Heart right ventricle (tissue), 16 donors: ENCODE results near the gene NRL. TPM values are rescaled to one million over a fixed set of nuclear protein-coding genes. Genes with fewer than 3 reads are reported as not detected.

Experiments
- ATAC-seq, 8 donors: fragments of 200-7000 bp; cut with Tn5 transposase; one replicate each; pipeline ENCODE4 v1.9.1; 2020; ENCODE audit warnings: mild to moderate bottlenecking in 8 of 8, moderate library complexity in 8 of 8, moderate number of reproducible peaks in 1 of 8
- DNase-seq, 2 donors: peaks; one replicate each; pipeline ENCODE4 v3.0.0-alpha.2; 2020
- H3K27ac ChIP-seq, 10 donors: fragments of 200-600 bp; sonication (generic) in 2 of 10; one replicate each; pipeline versions ENCODE4 v1.5.0 to v1.8.0; 2020 to 2022; ENCODE audit warnings: mild to moderate bottlenecking in 3 of 10
- H3K27me3 ChIP-seq, 7 donors: fragments of 200-600 bp; one replicate each; pipeline ENCODE4 v1.8.0; 2021 to 2022; ENCODE audit warnings: mild to moderate bottlenecking in 2 of 7
- H3K36me3 ChIP-seq, 9 donors: fragments of 200-600 bp; sonication (generic) in 1 of 9; one replicate each; pipeline versions ENCODE4 v1.5.0 to v1.8.0; 2020 to 2022; ENCODE audit warnings: mild to moderate bottlenecking in 2 of 9
- H3K4me1 ChIP-seq, 9 donors: fragments of 200-600 bp; sonication (generic) in 1 of 9; one replicate each; pipeline versions ENCODE4 v1.5.0 to v1.8.0; 2020 to 2022; ENCODE audit warnings: mild to moderate bottlenecking in 4 of 9
- H3K4me3 ChIP-seq, 10 donors: fragments of 200-600 bp; sonication (generic) in 2 of 10; one replicate each; pipeline versions ENCODE4 v1.5.0 to v1.8.0; 2020 to 2022; ENCODE audit warnings: mild to moderate bottlenecking in 7 of 10, moderate library complexity in 2 of 10
- H3K9me3 ChIP-seq, 11 donors: fragments of 200-600 bp in 10 of 11; sonication (generic) in 2 of 11; one replicate each; pipeline versions ENCODE4 v1.5.0 to v1.8.0; 2013 to 2022; ENCODE audit warnings: mild to moderate bottlenecking in 2 of 11, control low read depth in 1 of 11, moderate library complexity in 1 of 11
- CTCF ChIP-seq, 9 donors: fragments of 200-600 bp; sonication (generic) in 2 of 9; IDR thresholded peaks; one replicate each; pipeline versions ENCODE4 v1.5.0 to v1.8.0; 2021 to 2022; ENCODE audit warnings: antibody characterized with exemption in 9 of 9, mild to moderate bottlenecking in 5 of 9, moderate library complexity in 1 of 9
- WGBS, 2 donors: extraction: QIAGEN DNeasy Blood & Tissue Kit; methylation state at CpG; one replicate each; pipeline ENCODE4 v1.1.7; 2013; ENCODE audit warnings: inconsistent platforms in 1 of 2; 5-methylcytosine and 5-hydroxymethylcytosine counted together
- intact Hi-C, 10 donors: fragments of 100-400 bp; cut with DNase I; formaldehyde crosslinking; loops; one replicate each; pipeline versions ENCODE4 v1.11.1 to v1.14.2; 2022
- polyA plus RNA-seq, 2 donors: library from polyadenylated mRNA; stranded (reverse); fragments of 200-250 nt; gene quantifications; one replicate each; pipeline ENCODE4 v1.2.3, GENCODE V29; 2013
- total RNA-seq, 10 donors: library from RNA; stranded (reverse); fragmentation: NEBNext Ultra II Directional in 3 of 10; extraction: Animal tissue kit (Norgen Biotek cat#: 25700) in 3 of 10; gene quantifications; one replicate each; pipeline versions ENCODE4 v1.2.1 to v1.2.4, GENCODE V29; 2021 to 2023
- donor health status: Arrhythmogenic right ventricular cardiomyopathy.
- donor health status: ischemic (EF 13 %, LVEDD 7.1; RV severe dilation, severe dysfunction).
- donor health status: healthy with polysubstance abuse.
- donor health status: DM: no; HTN: yes; CAD: no.
- donor health status: DM: no; HTN: no; CAD: no.
- donor health status: ischemic (EF 25% LVEDD 6.9; RV normal size, moderate dysfunction).
- donor health status: ischemic (EF 25% LVEDD 5.7; RV mildly dilated, moderate dysfunction).
- donor health status: healthy.
- donor health status: DM: yes; HTN: yes; CAD: no.
- donor health status: Ischemic cardiomyopathy.
- donor health status: ischemic (EF 35%, LVEDD 5.7; RV mildly dilated, moderate dysfunction).
- donor health status: nonischemic (EF 11% LVEDD 7.7; RV severe dilation, severe dysfunction).
- donor health status: DM: yes; HTN: yes; CAD: no.
- donor health status: PGD.
- donor health status: ischemic (EF 29% LVEDD 5.4; RV normal size, mild dysfunction).
- donor health status: nonischemic (EF 23%, LVEDD 6.1; RV moderate dilation, normal function).

The NRL gene
- total and polyA plus RNA-seq, 12 donors = 1.5 to 3.5 (median 2.2) TPM

DNA sequence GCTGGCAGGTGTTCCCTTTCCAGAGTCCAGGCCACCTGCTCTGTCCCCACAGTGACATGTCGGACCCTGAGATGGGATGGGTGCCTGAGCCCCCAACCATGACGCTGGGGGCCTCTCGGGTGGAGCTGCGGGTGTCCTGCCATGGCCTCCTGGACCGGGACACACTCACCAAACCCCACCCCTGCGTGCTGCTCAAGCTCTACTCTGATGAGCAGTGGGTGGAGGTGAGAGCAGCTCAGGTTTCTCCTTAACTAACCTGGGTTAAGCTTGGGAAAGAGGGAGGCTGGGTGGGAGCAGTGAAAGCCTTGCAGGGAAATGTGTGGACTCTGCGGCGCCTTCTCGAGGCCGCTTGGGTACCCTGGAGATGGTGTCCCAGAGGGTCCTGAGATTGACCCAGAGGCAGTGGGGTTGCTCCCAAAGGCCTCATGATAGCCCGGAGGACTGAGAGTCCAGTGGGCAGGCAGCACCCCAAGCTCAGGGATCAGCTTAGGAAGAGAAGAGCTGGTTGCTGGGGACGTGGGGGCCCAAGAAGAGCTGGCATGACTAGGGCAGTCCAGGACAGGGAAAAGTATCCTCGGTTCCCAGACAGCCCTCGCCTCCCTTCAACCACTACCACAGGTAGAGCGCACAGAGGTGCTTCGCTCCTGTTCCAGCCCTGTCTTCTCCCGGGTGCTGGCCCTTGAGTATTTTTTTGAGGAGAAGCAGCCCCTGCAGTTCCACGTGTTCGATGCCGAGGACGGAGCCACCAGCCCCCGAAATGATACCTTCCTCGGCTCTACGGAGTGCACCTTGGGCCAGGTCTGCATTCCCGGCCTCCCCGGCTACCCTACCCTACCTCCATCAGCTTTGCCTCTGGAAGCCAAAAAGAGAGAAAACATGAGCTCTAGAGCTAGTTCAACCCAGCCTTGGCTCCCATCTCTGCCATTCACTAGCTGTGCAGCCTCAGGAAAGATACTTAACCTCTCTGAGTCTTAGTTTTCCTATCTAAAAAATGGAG lies 41.6 kb downstream of the NRL start:
- peaks cover 0 to 5% (median 0%) of the 10 kb centered on the region in 9 donors for H3K4me1 ChIP-seq
- DNase-seq (no peak), ATAC-seq (no peak)
- H3K27ac ChIP-seq = no peak overlapping the region
- peaks cover 0 to 40% (median 8%) of the 10 kb centered on the region in 7 donors for H3K27me3 ChIP-seq
- WGBS, 2 donors = 81 to 85% methylated on average over 26 of the region's 26 CpGs
- no peak overlapping the region for H3K4me3 ChIP-seq
- intact Hi-C loops = no loop called here
- H3K9me3 ChIP-seq = no peaks in the 10 kb centered on the region
- TF ChIP-seq CTCF (IDR thresholded peaks at IDR 0.05) = no peak
- H3K36me3 ChIP-seq = no peaks in the 10 kb centered on the region

DNA sequence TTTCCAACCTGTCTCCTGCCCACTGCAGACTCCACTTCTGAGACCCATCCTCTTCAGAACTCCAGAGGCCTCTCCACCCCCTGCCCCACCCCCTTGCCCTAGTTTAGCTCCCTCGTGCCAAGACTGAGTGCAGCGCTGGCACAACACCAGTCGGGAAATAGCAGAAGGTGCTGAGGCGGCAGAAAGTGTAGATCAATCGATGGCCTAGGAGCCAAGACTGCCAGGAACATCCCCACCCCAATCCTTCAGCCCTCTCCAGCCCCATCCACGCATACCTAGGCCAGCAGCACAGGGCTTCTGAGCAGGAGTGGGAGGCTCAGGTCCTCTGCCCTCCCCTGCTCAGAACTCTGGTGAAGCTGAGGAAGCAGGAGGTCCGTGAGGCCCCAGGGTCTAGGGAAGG lies 42.3 kb downstream of the NRL start:
- Histone ChIP-seq H3K9me3 (no peaks in the 10 kb centered on the region), H3K4me3 (no peak overlapping the region), H3K27me3 (peaks cover 0 to 40% (median 8%) of the 10 kb centered on the region in 7 donors), H3K27ac (no peak overlapping the region), H3K36me3 (no peaks in the 10 kb centered on the region), H3K4me1 (peaks cover 0 to 5% (median 0%) of the 10 kb centered on the region in 9 donors)
- TF ChIP-seq CTCF (IDR thresholded peaks at IDR 0.05) = no peak
- intact Hi-C loops = no loop called here
- no peak for ATAC-seq
- DNase-seq = no peak
- 74 to 75% methylated on average over 7 of the region's 7 CpGs for WGBS, 2 donors

GRCh38 chr14:24071836-24072430 lies 42.8 kb downstream of the NRL start:
- Histone ChIP-seq H3K4me1 (peaks cover 0 to 5% (median 0%) of the 10 kb centered on the region in 9 donors), H3K4me3 (no peak overlapping the region), H3K27me3 (peaks cover 0 to 40% (median 8%) of the 10 kb centered on the region in 7 donors), H3K36me3 (no peaks in the 10 kb centered on the region), H3K9me3 (no peaks in the 10 kb centered on the region), H3K27ac (no peak overlapping the region)
- intact Hi-C loops = no loop called here
- WGBS, 2 donors = 67 to 70% methylated on average over 12 of the region's 12 CpGs
- no peak for TF ChIP-seq CTCF (IDR thresholded peaks at IDR 0.05)
- ATAC-seq (no peak), DNase-seq (no peak)

GRCh38 chr14:24071144-24071697 lies 43.5 kb downstream of the NRL start, which contains the start of gene CPNE6:
Gene CPNE6 (plus strand): TSS chr14:24071562. CDS start chr14:24072937, 1,375 bp downstream.
- DNase-seq (no peak), ATAC-seq (peak in 1 of 8 donors; percentile 29)
- Histone ChIP-seq H3K4me1 (peaks cover 0 to 5% (median 0%) of the 10 kb centered on the region in 9 donors), H3K27me3 (peaks cover 0 to 40% (median 8%) of the 10 kb centered on the region in 7 donors), H3K27ac (no peak within 1 kb of the TSS), H3K36me3 (no peaks in the 10 kb centered on the region), H3K9me3 (no peaks in the 10 kb centered on the region), H3K4me3 (no peak within 1 kb of the TSS)
- TF ChIP-seq CTCF (IDR thresholded peaks at IDR 0.05) = no peak
- 46 to 55% methylated on average over 13 to 19 of the region's 19 CpGs for WGBS, 2 donors
- intact Hi-C loops = no loop called here
